Measurements from ENCODE around the gene PDZK1IP1.

PDZK1IP1 gene

GRCh38 chr1:47137925-47138615 lies 51.8 kb downstream of the PDZK1IP1 start:
- no peak for DNase-seq (ENCODE audit: low read depth in 2 of 2)

DNA sequence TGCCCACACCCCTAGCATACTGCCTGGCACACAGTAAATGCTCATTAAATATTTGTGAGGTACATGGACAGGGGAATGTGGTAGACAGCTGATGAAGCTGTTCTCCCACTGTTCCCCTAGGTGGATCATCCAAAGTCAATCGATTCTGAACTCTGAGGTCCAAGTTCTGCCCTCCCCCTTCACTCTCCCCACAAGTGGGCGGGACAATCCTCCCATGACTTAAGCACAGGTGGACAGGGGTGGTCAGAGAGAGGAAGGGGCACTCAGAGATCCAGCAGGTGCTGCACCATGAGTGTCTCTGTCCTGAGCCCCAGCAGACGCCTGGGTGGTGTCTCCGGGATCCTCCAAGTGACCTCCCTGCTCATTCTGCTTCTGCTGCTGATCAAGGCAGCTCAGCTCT lies 52.6 kb downstream of the PDZK1IP1 start, which contains the start of gene CYP4A22:
Gene CYP4A22 (plus strand): TSS at position 244 of the 400 bp plus-strand sequence. CDS start 45 bp downstream, at position 289.
- no peak for DNase-seq (ENCODE audit: low read depth in 2 of 2)

All from stimulated activated CD4-positive, alpha-beta T cell treated with anti-CD3 and anti-CD28 coated beads, Interleukin-1b, Interleukin-23, amount 100 ng/mL, for 4 hours (primary cell).